Subcutaneous adipose tissue (tissue), 4 donors: ENCODE data around the gene WWOX. TPM values are rescaled to one million over a fixed set of nuclear protein-coding genes. Genes with fewer than 3 reads are reported as not detected.

Experiments
- total RNA-seq, 4 donors: library from RNA; depleted of rRNA; stranded (reverse); fragments of >200 nt; gene quantifications; one replicate each; pipeline ENCODE4 v1.1.0, GENCODE V29; 2016
- TF ChIP-seq, protein P1 (sequence below): fragments of 450-650 bp; IDR thresholded peaks from one replicate; pipeline ENCODE4 v1.5.1; 2016; ENCODE audit warnings: low read depth, mild to moderate bottlenecking, control low read depth, antibody characterized with exemption, moderate library complexity

Gene WWOX
- total RNA-seq, 4 donors from 2014 or later: 31.4 to 67.8 (median 46.0) TPM

DNA sequence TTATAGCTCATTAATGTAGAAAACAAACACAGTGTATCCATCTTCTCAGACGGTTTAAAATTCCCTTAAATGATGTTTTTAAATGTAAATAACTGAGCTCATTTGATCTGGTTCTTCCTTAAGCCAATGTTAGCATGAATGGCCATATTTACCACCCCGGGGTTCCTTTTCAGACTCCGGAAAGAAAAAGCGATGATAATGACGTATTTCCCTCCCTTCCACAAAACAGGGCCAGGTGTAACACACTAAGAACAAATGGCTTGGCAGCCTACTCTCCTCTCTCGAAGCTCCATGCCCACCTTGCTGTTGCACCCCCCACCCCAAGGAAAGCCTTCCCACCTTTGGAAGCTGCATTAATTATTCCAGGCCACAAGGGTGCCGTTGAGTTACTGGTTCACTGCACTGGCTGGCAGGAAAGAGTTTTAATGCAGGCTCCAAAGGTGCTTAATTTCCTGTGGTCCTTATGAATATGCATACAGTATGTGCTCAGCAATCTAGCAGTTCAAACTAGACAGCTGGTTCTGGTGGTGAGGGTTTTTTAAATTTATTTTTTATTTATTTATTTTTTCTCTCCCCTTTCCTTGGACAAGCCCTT lies 378.9 kb downstream of the WWOX start:
- TF ChIP-seq, protein P1, sequence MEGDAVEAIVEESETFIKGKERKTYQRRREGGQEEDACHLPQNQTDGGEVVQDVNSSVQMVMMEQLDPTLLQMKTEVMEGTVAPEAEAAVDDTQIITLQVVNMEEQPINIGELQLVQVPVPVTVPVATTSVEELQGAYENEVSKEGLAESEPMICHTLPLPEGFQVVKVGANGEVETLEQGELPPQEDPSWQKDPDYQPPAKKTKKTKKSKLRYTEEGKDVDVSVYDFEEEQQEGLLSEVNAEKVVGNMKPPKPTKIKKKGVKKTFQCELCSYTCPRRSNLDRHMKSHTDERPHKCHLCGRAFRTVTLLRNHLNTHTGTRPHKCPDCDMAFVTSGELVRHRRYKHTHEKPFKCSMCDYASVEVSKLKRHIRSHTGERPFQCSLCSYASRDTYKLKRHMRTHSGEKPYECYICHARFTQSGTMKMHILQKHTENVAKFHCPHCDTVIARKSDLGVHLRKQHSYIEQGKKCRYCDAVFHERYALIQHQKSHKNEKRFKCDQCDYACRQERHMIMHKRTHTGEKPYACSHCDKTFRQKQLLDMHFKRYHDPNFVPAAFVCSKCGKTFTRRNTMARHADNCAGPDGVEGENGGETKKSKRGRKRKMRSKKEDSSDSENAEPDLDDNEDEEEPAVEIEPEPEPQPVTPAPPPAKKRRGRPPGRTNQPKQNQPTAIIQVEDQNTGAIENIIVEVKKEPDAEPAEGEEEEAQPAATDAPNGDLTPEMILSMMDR: no peak

DNA sequence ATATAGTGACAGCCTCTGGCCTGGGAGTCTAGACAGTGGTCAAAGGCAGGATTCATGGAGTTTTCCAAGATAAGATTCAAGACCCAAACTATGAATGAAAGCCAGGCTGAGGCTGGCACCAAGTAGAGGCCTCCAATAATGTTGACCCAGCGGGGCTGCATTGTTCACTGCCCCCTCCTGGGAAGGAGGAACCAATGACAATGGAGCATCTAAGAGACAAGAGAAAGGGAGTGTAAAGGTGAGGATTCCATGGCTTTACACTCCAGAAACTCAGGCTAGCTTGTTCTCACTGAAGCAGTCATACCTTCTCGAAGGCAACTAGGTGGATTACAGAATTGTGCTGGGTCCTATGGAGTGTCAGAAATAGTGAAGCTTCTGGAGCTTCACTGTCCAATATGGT lies 380.3 kb downstream of the WWOX start:
- TF ChIP-seq, protein P1: no peak

DNA sequence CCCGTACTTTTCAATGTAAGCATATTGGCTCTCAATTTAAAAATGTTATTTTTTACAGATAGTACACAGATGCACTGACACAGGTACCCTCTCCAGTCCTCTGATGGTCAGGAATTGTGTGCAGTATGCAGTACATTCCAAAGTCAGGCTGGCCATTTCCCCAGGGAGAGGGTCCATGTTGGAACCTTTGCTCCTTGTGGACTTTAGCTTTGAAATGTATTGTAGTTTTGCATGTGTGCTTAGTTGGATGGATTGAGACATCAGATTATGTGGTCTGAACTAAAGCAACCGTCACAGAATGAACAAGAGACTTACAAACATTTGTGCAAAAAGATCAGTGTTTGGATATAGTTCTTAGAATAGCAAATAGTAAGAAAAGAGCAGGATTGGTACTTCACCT lies 381.1 kb downstream of the WWOX start:
- TF ChIP-seq, protein P1: no peak

DNA sequence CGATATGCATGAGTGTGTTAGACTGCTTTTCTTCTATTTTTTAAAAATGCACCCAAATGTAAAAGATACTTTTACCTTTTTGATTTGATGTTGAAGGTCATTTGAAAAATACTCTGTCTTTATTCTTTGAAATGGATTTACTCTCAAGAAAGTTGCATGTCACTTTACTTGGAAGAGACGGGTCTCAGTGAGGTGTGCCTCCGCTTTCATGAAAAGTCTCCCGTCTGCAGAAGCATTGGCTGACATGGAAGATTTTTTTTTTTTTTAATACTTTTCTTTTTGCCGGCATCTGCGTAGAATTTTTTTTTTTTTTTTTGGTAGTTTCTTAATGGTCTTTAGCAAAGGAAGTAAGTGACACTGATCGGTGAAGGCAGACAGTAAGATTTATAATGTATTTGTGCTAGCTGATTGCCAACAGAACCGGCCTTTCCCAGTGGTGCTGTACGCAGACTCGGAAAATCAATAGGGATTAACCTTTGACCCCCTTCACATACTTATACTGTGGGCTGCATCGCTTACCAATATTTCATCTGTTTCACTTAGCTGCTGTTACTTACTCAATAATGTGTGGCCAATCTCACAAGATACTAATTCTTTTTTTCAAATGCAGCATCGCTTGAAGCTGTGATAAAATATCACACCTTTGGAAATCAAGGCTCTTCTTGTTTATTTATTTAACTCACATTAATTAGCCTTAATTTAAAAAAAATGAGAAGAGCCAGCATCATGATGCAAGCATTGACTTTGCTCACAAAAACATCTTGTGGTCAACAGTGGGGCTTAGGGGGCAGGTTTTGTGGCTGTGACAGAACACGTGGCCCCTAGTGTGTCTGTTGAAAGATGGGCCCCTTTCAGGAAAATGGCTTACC lies 383.9 kb downstream of the WWOX start:
- TF ChIP-seq, protein P1: no peak

DNA sequence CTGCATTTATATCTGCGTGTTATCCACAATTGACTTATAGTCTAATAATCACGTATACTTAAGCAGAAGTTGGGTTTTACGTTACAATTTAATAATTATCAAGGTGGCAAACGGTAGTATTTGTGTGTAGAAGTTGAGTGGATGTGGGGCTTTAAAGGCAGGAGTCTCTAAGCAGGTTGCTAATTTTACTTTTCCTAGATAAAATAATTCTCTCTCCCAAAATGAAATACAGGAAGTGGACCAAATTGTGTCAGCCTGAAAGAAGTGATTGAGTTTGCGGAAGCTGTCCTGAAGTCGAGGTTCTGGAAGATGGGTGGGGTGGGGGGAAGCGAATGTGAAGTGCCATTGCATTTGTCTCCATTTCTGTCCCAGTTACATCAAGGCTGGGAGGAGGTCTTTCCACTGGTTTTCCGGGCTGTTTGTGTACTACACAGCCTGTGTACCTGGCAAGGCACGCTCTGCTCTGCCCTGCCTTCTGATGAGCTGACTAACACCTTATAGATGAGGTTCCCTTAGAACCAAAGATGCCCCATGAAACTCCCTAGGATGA lies 385.1 kb downstream of the WWOX start:
- TF ChIP-seq, protein P1: no peak

DNA sequence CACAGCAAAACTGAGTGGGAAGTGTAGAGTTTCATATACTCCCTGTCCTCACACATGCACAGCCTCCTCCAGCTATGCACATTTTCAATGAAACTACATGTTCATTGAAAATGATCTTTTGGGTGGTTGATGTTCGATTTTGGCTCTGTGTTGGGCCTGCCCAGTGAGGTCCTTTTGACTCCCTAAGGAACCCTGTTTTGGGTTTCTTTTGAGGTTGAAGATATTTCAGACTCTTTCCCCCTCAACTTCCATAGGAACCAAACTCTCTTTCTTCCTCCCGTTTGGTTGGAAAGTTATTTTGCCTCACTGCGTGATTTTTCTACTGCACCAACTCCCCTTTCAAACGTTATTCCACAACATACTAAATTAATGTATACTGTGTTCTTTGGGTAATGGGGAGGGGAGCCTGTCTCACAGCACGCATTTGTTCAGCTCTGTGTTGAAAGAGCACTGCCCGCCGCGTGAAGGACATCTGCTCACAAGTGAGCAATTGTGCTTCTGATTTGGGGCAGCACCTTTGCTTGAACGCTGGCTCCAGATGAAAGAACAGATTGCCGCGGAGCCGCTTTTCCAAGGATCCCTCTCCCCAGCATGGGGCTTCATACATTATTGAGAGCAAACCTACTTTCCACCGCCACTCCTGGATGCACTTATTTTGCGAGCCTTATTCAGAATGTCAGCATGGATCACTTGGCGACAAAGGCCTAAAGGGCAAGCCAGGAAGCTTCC lies 385.9 kb downstream of the WWOX start:
- TF ChIP-seq, protein P1: no peak

DNA sequence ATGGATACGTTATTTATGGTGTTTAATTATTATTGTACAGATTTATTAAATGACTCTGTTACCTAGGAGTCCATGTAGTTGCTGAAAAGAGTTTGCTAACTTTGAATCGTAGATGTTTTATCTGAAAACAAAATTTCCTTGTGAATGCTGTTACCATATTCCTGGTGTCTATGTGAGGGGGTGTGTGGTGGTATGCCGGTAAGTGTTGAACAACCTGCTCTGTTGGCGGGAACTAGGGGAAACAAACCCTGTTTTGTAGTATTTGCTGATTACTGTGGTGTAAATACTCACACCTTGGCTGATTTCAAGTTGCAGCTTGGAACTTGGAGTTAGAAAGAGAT lies 386.4 kb downstream of the WWOX start:
- TF ChIP-seq, protein P1: no peak
